Mucosa of rectum (tissue), 2 donors: ENCODE results near the gene EFCAB7.

Experiments used
- H3K27ac ChIP-seq, 2 donors: one replicate each; pipeline ENCODE4 v1.7.0; 2013; ENCODE audit warnings: inconsistent platforms in 2 of 2, low read depth in 2 of 2, low read length in 2 of 2
- H3K27me3 ChIP-seq, 2 donors: one replicate each; pipeline ENCODE4 v1.7.0; 2013; ENCODE audit warnings: low read length in 2 of 2; ENCODE audit not compliant: control insufficient read depth in 2 of 2, insufficient read depth in 2 of 2
- H3K36me3 ChIP-seq, 2 donors: one replicate each; pipeline ENCODE4 v1.7.0; 2013; ENCODE audit warnings: low read length in 2 of 2; ENCODE audit not compliant: control insufficient read depth in 2 of 2, insufficient read depth in 2 of 2
- H3K4me1 ChIP-seq, 2 donors: one replicate each; pipeline ENCODE4 v1.7.0; 2013; ENCODE audit warnings: low read length in 2 of 2, mild to moderate bottlenecking in 1 of 2; ENCODE audit not compliant: control insufficient read depth in 2 of 2, insufficient read depth in 2 of 2
- H3K4me3 ChIP-seq, 2 donors: one replicate each; pipeline ENCODE4 v1.7.0; 2013; ENCODE audit warnings: low read length in 2 of 2
- H3K9ac ChIP-seq, 2 donors: one replicate each; pipeline ENCODE4 v1.7.0; 2013; ENCODE audit warnings: low read length in 2 of 2, low read depth in 1 of 2, mild to moderate bottlenecking in 1 of 2
- H3K9me3 ChIP-seq, 2 donors: one replicate each; pipeline ENCODE4 v1.7.0; 2013; ENCODE audit warnings: low read length in 2 of 2; ENCODE audit not compliant: control insufficient read depth in 2 of 2
- donor health status: healthy.
- donor health status: Normal muscosa, but diverticular disease.

EFCAB7 gene

GRCh38 chr1:63522891-63523728 lies at the start of gene EFCAB7, which contains the start of gene ITGB3BP:
Gene EFCAB7, plus strand, starts transcription at chr1:63523525. Its CDS starts 2,048 bp downstream, at chr1:63525573.
Gene ITGB3BP, minus strand, starts transcription at chr1:63523225. Its CDS starts 92 bp downstream, at chr1:63523133.
- H3K27ac ChIP-seq, result peak within 1 kb of the TSS; percentile 92 to 95
- H3K9ac ChIP-seq, result peak within 1 kb of the TSS; percentile 83 to 92
- H3K9me3 ChIP-seq, result no peaks in the 10 kb centered on the region

GRCh38 chr1:63475761-63476160 lies 47.6 kb upstream of the EFCAB7 start:
- Histone ChIP-seq H3K27ac (no peak overlapping the region), H3K9me3 (no peaks in the 10 kb centered on the region), H3K4me3 (no peak overlapping the region), H3K27me3 (no peaks in the 10 kb centered on the region), H3K4me1 (no peaks in the 10 kb centered on the region), H3K36me3 (no peaks in the 10 kb centered on the region), H3K9ac (no peak overlapping the region)

More at GRCh38 chr1:63522891-63523728, at the start of gene EFCAB7, which contains the start of gene ITGB3BP:
- H3K36me3 ChIP-seq, result no peaks in the 10 kb centered on the region
- H3K27me3 ChIP-seq, result no peaks in the 10 kb centered on the region
- H3K4me1 ChIP-seq, result peaks cover 4 to 12% of the 10 kb centered on the region in 2 donors
- peak within 1 kb of the TSS; percentile 89 to 97 for H3K4me3 ChIP-seq

DNA sequence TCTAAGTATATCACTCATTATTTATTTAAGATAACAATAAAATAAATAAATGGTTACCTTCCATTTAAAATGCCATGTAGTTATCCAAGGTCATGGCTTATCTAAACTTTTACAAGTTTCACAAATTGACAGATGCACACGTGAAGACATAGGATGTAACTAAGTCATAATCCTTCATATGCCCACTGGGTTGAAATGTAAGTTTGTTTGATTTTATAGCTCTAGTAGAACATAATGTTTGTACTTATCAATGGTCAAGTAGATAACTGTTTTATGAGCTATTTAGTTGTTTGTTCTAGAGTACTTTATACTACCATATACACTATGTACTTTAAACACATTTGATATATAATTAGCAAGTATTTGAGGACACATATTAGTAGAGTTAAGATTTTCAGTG lies 43.3 kb upstream of the EFCAB7 start:
- no peaks in the 10 kb centered on the region for H3K36me3 ChIP-seq
- no peak overlapping the region for H3K9ac ChIP-seq
- no peak overlapping the region for H3K4me3 ChIP-seq
- no peaks in the 10 kb centered on the region for H3K4me1 ChIP-seq
- no peaks in the 10 kb centered on the region for H3K9me3 ChIP-seq
- H3K27me3 ChIP-seq, result no peaks in the 10 kb centered on the region
- no peak overlapping the region for H3K27ac ChIP-seq

- Histone ChIP-seq H3K36me3 (no peaks in the 10 kb centered on the region), H3K9ac (no peak overlapping the region), H3K27me3 (no peaks in the 10 kb centered on the region), H3K4me3 (no peak overlapping the region), H3K27ac (no peak overlapping the region), H3K4me1 (peaks cover 0 to 6% of the 10 kb centered on the region in 2 donors), H3K9me3 (no peaks in the 10 kb centered on the region)
These were observed 36.7 kb upstream of the EFCAB7 start for GRCh38 chr1:63486629-63487028.

GRCh38 chr1:63487336-63488065 lies 35.8 kb upstream of the EFCAB7 start:
- Histone ChIP-seq H3K9ac (no peak overlapping the region), H3K27me3 (no peaks in the 10 kb centered on the region), H3K4me3 (no peak overlapping the region), H3K9me3 (no peaks in the 10 kb centered on the region), H3K27ac (no peak overlapping the region), H3K36me3 (no peaks in the 10 kb centered on the region), H3K4me1 (peaks cover 0 to 6% of the 10 kb centered on the region in 2 donors)

DNA sequence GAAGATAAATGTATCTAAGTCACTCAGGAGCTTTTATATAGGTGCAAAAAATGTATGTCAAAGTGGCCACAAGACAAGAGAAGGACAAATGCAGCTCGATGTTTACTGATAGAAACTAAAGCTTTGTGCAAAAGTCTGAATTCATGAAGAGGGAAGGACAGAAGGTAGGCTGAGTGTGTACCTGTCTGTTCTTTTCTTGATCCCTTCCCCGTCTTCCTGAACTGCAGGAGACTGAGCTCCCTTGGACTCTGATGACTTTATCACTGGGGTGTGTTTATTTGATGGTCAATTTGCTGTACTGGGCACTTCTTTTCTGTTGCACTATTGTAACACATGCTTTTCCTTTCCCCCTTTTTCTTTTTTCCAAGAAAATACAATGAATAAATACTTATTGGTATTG lies 25.7 kb upstream of the EFCAB7 start:
- no peaks in the 10 kb centered on the region for H3K36me3 ChIP-seq
- no peak overlapping the region for H3K27ac ChIP-seq
- H3K9ac ChIP-seq, result no peak overlapping the region
- no peaks in the 10 kb centered on the region for H3K27me3 ChIP-seq
- no peak overlapping the region for H3K4me3 ChIP-seq
- H3K9me3 ChIP-seq, result no peaks in the 10 kb centered on the region
- peaks cover 0 to 4% of the 10 kb centered on the region in 2 donors for H3K4me1 ChIP-seq

GRCh38 chr1:63498106-63498505 lies 25.2 kb upstream of the EFCAB7 start:
- Histone ChIP-seq H3K4me1 (peaks cover 0 to 4% of the 10 kb centered on the region in 2 donors), H3K27ac (no peak overlapping the region), H3K9me3 (no peaks in the 10 kb centered on the region), H3K4me3 (no peak overlapping the region), H3K27me3 (no peaks in the 10 kb centered on the region), H3K9ac (no peak overlapping the region), H3K36me3 (no peaks in the 10 kb centered on the region)

- Histone ChIP-seq H3K36me3 (no peaks in the 10 kb centered on the region), H3K27me3 (no peaks in the 10 kb centered on the region), H3K4me1 (peaks cover 0 to 4% of the 10 kb centered on the region in 2 donors), H3K9ac (no peak overlapping the region), H3K27ac (no peak overlapping the region), H3K9me3 (no peaks in the 10 kb centered on the region), H3K4me3 (no peak overlapping the region)
These were observed 22.1 kb upstream of the EFCAB7 start for GRCh38 chr1:63501256-63501655.

- H3K36me3 ChIP-seq, result peaks cover 3 to 10% of the 10 kb centered on the region in 2 donors
- H3K9ac ChIP-seq, result no peak overlapping the region
- no peak overlapping the region for H3K4me3 ChIP-seq
- no peaks in the 10 kb centered on the region for H3K4me1 ChIP-seq
- no peaks in the 10 kb centered on the region for H3K27me3 ChIP-seq
- no peak overlapping the region for H3K27ac ChIP-seq
- H3K9me3 ChIP-seq, result no peaks in the 10 kb centered on the region
These were observed 16.5 kb upstream of the EFCAB7 start for GRCh38 chr1:63506782-63507181.

DNA sequence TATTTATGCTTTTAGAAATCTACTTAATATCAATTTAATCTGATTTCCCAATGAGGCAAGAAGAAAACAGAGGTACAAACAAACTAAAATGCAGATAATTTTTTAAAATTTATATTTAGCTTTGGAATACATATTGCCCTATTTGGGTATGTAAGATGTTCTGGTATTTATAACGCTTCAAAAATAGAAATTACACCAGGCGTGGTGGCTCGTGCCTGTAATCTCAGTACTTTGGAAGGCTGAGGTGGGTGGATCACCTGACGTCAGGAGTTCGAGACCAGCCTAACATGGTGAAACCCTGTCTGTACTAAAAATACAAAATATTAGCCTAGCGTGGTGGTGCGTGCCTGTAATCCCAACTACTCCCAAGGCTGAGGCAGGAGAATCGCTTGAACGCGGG lies 13.6 kb upstream of the EFCAB7 start:
- Histone ChIP-seq H3K4me3 (no peak overlapping the region), H3K27me3 (no peaks in the 10 kb centered on the region), H3K4me1 (no peaks in the 10 kb centered on the region), H3K36me3 (peaks cover 3 to 10% of the 10 kb centered on the region in 2 donors), H3K9me3 (no peaks in the 10 kb centered on the region), H3K9ac (no peak overlapping the region), H3K27ac (no peak overlapping the region)
